Stomach smooth muscle (tissue), 2 donors: ENCODE data around the gene CCDC185.
"Not testable (repeated sequence)": the region's sequence is repeated elsewhere in the genome, so short reads cannot be mapped to it uniquely, and the experiment has no call there.

Experiments used
- H3K27ac ChIP-seq: one replicate; pipeline ENCODE4 v1.7.0; 2013; ENCODE audit warnings: mild to moderate bottlenecking, low read length, inconsistent platforms
- H3K27me3 ChIP-seq, 2 donors: one replicate each; pipeline ENCODE4 v1.7.0; 2013; ENCODE audit warnings: low read length in 2 of 2; ENCODE audit not compliant: insufficient read depth in 2 of 2, control insufficient read depth in 1 of 2
- H3K36me3 ChIP-seq, 2 donors: one replicate each; pipeline ENCODE4 v1.7.0; 2013; ENCODE audit warnings: low read length in 2 of 2; ENCODE audit not compliant: control insufficient read depth in 2 of 2, insufficient read depth in 2 of 2
- H3K4me1 ChIP-seq: one replicate; pipeline ENCODE4 v1.7.0; 2013; ENCODE audit warnings: low read length; ENCODE audit not compliant: control insufficient read depth, insufficient read depth
- H3K4me3 ChIP-seq, 2 donors: one replicate each; pipeline ENCODE4 v1.7.0; 2013; ENCODE audit warnings: low read length in 2 of 2
- H3K9ac ChIP-seq, 2 donors: one replicate each; pipeline ENCODE4 v1.7.0; 2013; ENCODE audit warnings: low read length in 2 of 2, mild to moderate bottlenecking in 1 of 2
- H3K9me3 ChIP-seq, 2 donors: one replicate each; pipeline ENCODE4 v1.7.0; 2013; ENCODE audit warnings: low read length in 2 of 2; ENCODE audit not compliant: control insufficient read depth in 2 of 2
- donor health status: healthy.
- donor health status: Pancreatic carcinoma.

CCDC185 gene

DNA sequence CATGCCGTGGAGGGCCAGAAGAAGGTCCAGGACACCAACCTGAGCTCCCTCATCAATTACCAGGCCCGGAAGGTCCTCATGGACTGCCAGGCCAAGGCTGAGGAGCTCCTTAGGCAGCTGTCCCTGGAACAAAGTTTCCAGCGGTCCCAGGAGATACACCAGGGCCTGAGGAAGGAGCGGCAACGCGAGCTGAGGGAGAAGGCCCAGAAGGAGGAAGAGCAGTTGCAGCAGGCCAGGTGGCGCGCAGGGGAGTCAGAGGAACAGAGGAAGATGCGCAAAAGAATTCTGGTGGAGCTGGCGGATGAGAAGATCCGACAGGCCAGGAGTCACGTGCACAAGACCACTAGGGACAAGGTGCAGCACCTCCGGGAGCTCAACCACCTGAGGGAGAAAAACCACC is 1.5 kb downstream of the CCDC185 start:
- H3K4me1 ChIP-seq, result peaks cover 7% of the 10 kb centered on the region
- H3K27me3 ChIP-seq, result peaks cover 4 to 7% of the 10 kb centered on the region in 2 donors

GRCh38 chr1:223399393-223399792 is 6.2 kb downstream of the CCDC185 start:
- not testable (repeated sequence) for H3K4me1 ChIP-seq, H3K9me3 ChIP-seq, H3K27ac ChIP-seq, H3K36me3 ChIP-seq, H3K4me3 ChIP-seq, H3K9ac ChIP-seq, H3K27me3 ChIP-seq

More for the DNA sequence above, 1.5 kb downstream of the CCDC185 start:
- H3K9ac ChIP-seq, result no peak overlapping the region
- H3K27ac ChIP-seq, result no peak overlapping the region
- peaks cover 0 to 2% of the 10 kb centered on the region in 2 donors for H3K9me3 ChIP-seq
- no peak overlapping the region for H3K4me3 ChIP-seq
- no peaks in the 10 kb centered on the region for H3K36me3 ChIP-seq

- no peaks in the 10 kb centered on the region for H3K27me3 ChIP-seq
- no peak overlapping the region for H3K9ac ChIP-seq
- no peak overlapping the region for H3K4me3 ChIP-seq
- no peaks in the 10 kb centered on the region for H3K9me3 ChIP-seq
- H3K4me1 ChIP-seq, result no peaks in the 10 kb centered on the region
- H3K27ac ChIP-seq, result no peak overlapping the region
- H3K36me3 ChIP-seq, result no peaks in the 10 kb centered on the region
These were observed 8.9 kb downstream of the CCDC185 start for GRCh38 chr1:223401873-223402789.

GRCh38 chr1:223402790-223403142 is 9.6 kb downstream of the CCDC185 start:
- Histone ChIP-seq H3K4me3 (no peak overlapping the region), H3K4me1 (no peaks in the 10 kb centered on the region), H3K9me3 (no peaks in the 10 kb centered on the region), H3K9ac (no peak overlapping the region), H3K27me3 (no peaks in the 10 kb centered on the region), H3K27ac (no peak overlapping the region), H3K36me3 (no peaks in the 10 kb centered on the region)

- Histone ChIP-seq H3K27me3 (no peaks in the 10 kb centered on the region), H3K4me1 (no peaks in the 10 kb centered on the region), H3K27ac (no peak overlapping the region), H3K9me3 (no peaks in the 10 kb centered on the region), H3K4me3 (no peak overlapping the region), H3K36me3 (no peaks in the 10 kb centered on the region), H3K9ac (no peak overlapping the region)
These were observed 10.1 kb downstream of the CCDC185 start for GRCh38 chr1:223403184-223403815.

DNA sequence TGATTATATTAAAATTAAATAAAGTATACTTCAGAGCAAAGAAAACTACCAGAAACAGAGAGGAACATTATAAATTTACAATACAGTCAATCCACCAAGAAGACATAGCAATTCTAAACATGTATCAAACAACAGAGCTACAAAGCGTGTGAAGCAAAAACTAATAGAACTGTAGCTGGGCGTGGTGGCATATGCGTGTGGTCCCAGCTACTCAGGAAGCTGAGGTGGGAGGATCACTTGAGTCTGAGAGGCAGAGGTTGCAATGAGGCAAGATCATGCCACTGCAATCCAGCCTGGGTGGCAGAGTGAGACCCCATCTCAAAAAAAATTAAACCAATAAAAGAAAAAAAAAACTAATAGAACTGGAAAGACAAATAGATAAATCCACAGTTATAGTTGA is 12.3 kb downstream of the CCDC185 start:
- Histone ChIP-seq H3K27ac (no peak overlapping the region), H3K36me3 (no peaks in the 10 kb centered on the region), H3K9me3 (no peaks in the 10 kb centered on the region), H3K27me3 (no peaks in the 10 kb centered on the region), H3K4me1 (no peaks in the 10 kb centered on the region), H3K9ac (no peak overlapping the region), H3K4me3 (no peak overlapping the region)

DNA sequence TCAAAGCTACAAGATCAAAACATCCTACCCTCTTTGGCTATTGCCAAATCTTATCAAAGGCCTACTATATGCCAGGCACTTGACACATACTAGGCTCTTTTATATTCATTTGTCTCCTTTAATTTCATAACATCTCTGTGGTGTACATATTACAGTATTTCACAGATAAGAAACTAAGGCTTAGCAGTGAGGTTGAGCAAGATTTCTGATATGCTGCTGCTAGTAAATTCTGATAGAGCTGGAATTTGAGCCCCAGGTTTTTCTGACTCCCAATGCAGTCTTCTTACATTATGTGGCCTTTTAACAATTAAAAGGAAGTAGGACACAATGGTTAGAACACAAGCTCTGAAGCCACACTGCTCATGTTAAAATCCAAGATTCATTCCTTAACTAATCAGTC is 16.8 kb downstream of the CCDC185 start:
- H3K4me3 ChIP-seq, result no peak overlapping the region
- no peaks in the 10 kb centered on the region for H3K9me3 ChIP-seq
- H3K36me3 ChIP-seq, result no peaks in the 10 kb centered on the region
- H3K27ac ChIP-seq, result no peak overlapping the region
- H3K4me1 ChIP-seq, result no peaks in the 10 kb centered on the region
- no peak overlapping the region for H3K9ac ChIP-seq
- H3K27me3 ChIP-seq, result no peaks in the 10 kb centered on the region

DNA sequence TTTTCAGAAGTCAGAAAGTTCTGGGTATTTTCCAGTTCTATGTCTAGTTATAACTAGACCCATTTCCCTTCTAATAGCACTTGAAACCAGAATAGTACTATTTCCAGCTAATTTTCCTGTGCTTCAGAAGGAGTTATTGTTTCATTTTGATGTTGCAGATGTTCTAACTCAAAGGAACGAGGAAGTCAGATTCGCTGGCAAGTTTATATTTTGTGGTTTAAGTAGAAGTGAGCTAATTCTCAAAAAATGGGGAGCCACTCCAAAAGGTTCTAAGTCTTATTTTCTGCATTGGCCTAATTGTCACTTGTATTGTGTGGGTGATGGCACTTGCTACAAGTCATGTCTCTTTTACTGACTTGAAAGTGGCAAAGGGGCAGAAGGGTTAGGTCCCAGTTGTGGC is 18.1 kb downstream of the CCDC185 start:
- H3K4me3 ChIP-seq, result no peak overlapping the region
- no peaks in the 10 kb centered on the region for H3K36me3 ChIP-seq
- H3K27me3 ChIP-seq, result no peaks in the 10 kb centered on the region
- no peaks in the 10 kb centered on the region for H3K4me1 ChIP-seq
- no peak overlapping the region for H3K9ac ChIP-seq
- H3K27ac ChIP-seq, result no peak overlapping the region
- no peaks in the 10 kb centered on the region for H3K9me3 ChIP-seq

- Histone ChIP-seq H3K4me3 (no peak overlapping the region), H3K27me3 (no peaks in the 10 kb centered on the region)
These were observed 18.5 kb downstream of the CCDC185 start for GRCh38 chr1:223411710-223412109.

GRCh38 chr1:223413216-223413615 is 20.0 kb downstream of the CCDC185 start:
- Histone ChIP-seq H3K4me3 (no peak overlapping the region), H3K4me1 (no peaks in the 10 kb centered on the region), H3K9ac (no peak overlapping the region), H3K9me3 (no peaks in the 10 kb centered on the region), H3K27ac (no peak overlapping the region), H3K27me3 (no peaks in the 10 kb centered on the region), H3K36me3 (no peaks in the 10 kb centered on the region)

More at GRCh38 chr1:223411710-223412109, 18.5 kb downstream of the CCDC185 start:
- Histone ChIP-seq H3K4me1 (no peaks in the 10 kb centered on the region), H3K36me3 (no peaks in the 10 kb centered on the region), H3K9me3 (no peaks in the 10 kb centered on the region), H3K9ac (no peak overlapping the region), H3K27ac (no peak overlapping the region)

DNA sequence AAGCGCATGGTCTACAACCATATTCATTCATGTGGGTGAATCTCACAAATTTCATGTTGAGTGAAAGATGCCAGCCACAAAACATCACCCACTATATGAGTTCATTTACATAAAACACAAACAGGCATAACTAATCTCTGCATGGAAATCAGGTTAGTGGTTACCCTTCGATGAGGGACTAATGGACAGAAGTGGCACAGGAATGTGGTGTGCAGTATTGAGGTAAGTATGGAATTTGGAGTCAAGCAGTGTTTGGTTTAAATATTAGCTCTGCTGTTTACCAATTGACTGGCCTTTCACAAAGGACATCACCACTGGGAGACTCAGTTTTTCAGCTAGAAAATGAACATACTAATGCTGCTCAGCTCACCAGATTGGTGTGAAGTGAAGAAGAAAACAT is 24.2 kb downstream of the CCDC185 start:
- no peaks in the 10 kb centered on the region for H3K36me3 ChIP-seq
- H3K27me3 ChIP-seq, result no peaks in the 10 kb centered on the region
- no peak overlapping the region for H3K27ac ChIP-seq
- H3K4me1 ChIP-seq, result no peaks in the 10 kb centered on the region
- no peak overlapping the region for H3K9ac ChIP-seq
- no peaks in the 10 kb centered on the region for H3K9me3 ChIP-seq
- no peak overlapping the region for H3K4me3 ChIP-seq
